ENCODE results near the gene ACP1.

Gene ACP1

GRCh38 chr2:256094-256493 is 8.7 kb upstream of the ACP1 start:
- DNase-seq = no peak

GRCh38 chr2:257429-257828 is 7.3 kb upstream of the ACP1 start:
- no peak for DNase-seq

- DNase-seq = no peak
Observed at GRCh38 chr2:257842-258241, 6.9 kb upstream of the ACP1 start.

- DNase-seq = no peak
Observed at GRCh38 chr2:258933-259332, 5.8 kb upstream of the ACP1 start.

- no peak for DNase-seq
Observed at GRCh38 chr2:259789-260331, 4.9 kb upstream of the ACP1 start.

- no peak for DNase-seq
Observed at GRCh38 chr2:260507-261161, 4.1 kb upstream of the ACP1 start.

- no peak for DNase-seq
Observed at GRCh38 chr2:262117-262516, 2.6 kb upstream of the ACP1 start.

- no peak for DNase-seq
Observed at GRCh38 chr2:263022-263738, 1.6 kb upstream of the ACP1 start.

- DNase-seq = no peak
Observed at GRCh38 chr2:263774-264492, 814 bp upstream of the ACP1 start, which contains the start of gene SH3YL1. Gene SH3YL1, minus strand, starts transcription at chr2:264032. Its CDS starts 48 bp downstream, at chr2:263984.

- no peak for DNase-seq
Observed at GRCh38 chr2:268323-268722, 3.6 kb downstream of the ACP1 start.

GRCh38 chr2:269356-270030 is 4.7 kb downstream of the ACP1 start:
- DNase-seq = no peak

- no peak for DNase-seq
Observed at GRCh38 chr2:270861-271260, 6.1 kb downstream of the ACP1 start.

GRCh38 chr2:271917-272316 is 7.2 kb downstream of the ACP1 start:
- DNase-seq = no peak

- no peak for DNase-seq
Observed at GRCh38 chr2:273333-273732, 8.6 kb downstream of the ACP1 start.

GRCh38 chr2:274503-274902 is 9.8 kb downstream of the ACP1 start:
- no peak for DNase-seq

- DNase-seq = no peak
Observed at GRCh38 chr2:275466-275865, 10.7 kb downstream of the ACP1 start.

- no peak for DNase-seq
Observed at GRCh38 chr2:278312-278926, 13.7 kb downstream of the ACP1 start.

- DNase-seq = no peak
Observed at GRCh38 chr2:278927-279320, 14.2 kb downstream of the ACP1 start.

- DNase-seq = no peak
Observed at GRCh38 chr2:279366-279765, 14.6 kb downstream of the ACP1 start.

GRCh38 chr2:279956-280649 is 15.4 kb downstream of the ACP1 start:
- no peak for DNase-seq

- DNase-seq = no peak
Observed at GRCh38 chr2:280650-281110, 15.9 kb downstream of the ACP1 start.

- DNase-seq = no peak
Observed at GRCh38 chr2:281381-281780, 16.6 kb downstream of the ACP1 start.
